PC-9 (cell line): Measurements from ENCODE around the gene PRR23A.

Source experiments
- CTCF ChIP-seq: fragments of 200-600 bp; sonication (generic); conservative IDR thresholded peaks from 2 replicates; pipeline ENCODE4 v1.6.1; 2017; ENCODE audit warnings: mixed run types, antibody characterized with exemption, mild to moderate bottlenecking, moderate library complexity
- EZH2 ChIP-seq: fragments of 200-600 bp; sonication (generic); IDR thresholded peaks from 2 replicates; pipeline ENCODE4 v1.8.0; 2017; ENCODE audit warnings: antibody characterized with exemption, low read depth

- no peak for TF ChIP-seq CTCF
- TF ChIP-seq EZH2, result no peak
These were observed 30.0 kb downstream of the PRR23A start for GRCh38 chr3:138976047-138976446.
